Measurements from ENCODE around the gene SLC46A3. TPM values are rescaled to one million over a fixed set of nuclear protein-coding genes. Genes with fewer than 3 reads are reported as not detected.

Gene SLC46A3
- total and polyA plus RNA-seq, 10 of the 15 experiments (the other 5 are each of a cell fraction or from before 2014, with no cell fraction given), result 2.9 to 15.6 (median 9.4) TPM

DNA sequence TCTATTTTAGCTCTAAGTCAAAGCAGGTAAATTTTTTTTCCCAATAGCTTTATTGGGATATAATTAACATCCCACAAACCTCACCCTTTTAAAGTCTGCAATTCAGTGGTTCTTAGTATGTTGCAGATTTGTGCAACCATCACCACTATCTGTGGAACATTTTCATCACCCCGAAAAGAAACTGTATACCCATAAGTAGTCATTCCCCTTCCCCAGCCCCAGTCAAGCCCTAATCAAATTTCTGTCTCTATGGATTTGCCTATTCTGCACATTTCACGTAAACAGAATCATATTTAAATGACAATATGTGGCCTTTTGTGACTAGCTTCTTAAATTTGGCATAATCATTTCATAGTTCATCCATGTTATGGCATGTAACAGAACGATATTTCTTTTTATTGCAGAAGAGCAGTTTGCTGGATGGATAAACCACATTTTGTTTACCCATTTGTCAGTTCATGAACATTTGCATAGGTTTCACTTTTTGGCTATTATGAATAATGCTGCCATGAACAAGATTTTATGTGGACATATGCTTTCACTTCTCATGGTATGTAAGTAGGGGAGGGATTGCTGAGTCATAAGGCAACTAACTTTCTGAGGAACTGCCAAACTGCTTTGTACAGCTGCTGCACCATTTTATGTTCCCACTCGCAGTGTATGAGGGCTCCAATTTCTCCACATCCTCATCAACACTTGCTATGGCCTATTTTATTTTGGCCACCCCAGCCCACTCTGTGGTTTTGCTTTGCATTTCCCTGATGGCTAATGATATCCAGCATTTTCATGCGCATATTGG, 10.9 kb downstream of the SLC46A3 start (continued):
- TF ChIP-seq RB1 (IDR thresholded peaks at IDR 0.05; ENCODE audit: borderline replicate concordance), result no peak
- peak; percentile 68 for TF ChIP-seq PML (IDR thresholded peaks at IDR 0.05; ENCODE audit: low read length)
- no peak for TF ChIP-seq MEF2B (IDR thresholded peaks at IDR 0.05; ENCODE audit: partially characterized antibody, poor library complexity, severe bottlenecking)
- peak; percentile 49; the same call in 1 of the 2 replicates for TF ChIP-seq SREBF1 (IDR thresholded peaks at IDR 0.05; ENCODE audit: low read length)
- TF ChIP-seq ZNF274 (IDR thresholded peaks at IDR 0.05; ENCODE audit: insufficient read depth, insufficient read length), result no peak
- peak; percentile 87 for TF ChIP-seq FOXM1 (IDR thresholded peaks at IDR 0.05; ENCODE audit: low read depth, low read length)
- peak; percentile 86 for TF ChIP-seq MEF2A (IDR thresholded peaks at IDR 0.05; ENCODE audit: insufficient read depth, low read depth, low read length)
- no peak for TF ChIP-seq RBBP5 (conservative IDR thresholded peaks at IDR 0.05)
- peak; percentile 72; the same call in 1 of the 2 replicates for TF ChIP-seq NBN (IDR thresholded peaks at IDR 0.05)
- no peak for TF ChIP-seq POLR2AphosphoS5 (IDR thresholded peaks at IDR 0.05; ENCODE audit: low read length)
- TF ChIP-seq EP300 (IDR thresholded peaks at IDR 0.05; ENCODE audit: borderline replicate concordance in 1 of 2, control insufficient read depth in 1 of 2, low read depth in 2 of 2, low read length in 2 of 2), result peak; percentile 91 to 93
- peak; percentile 91 for TF ChIP-seq TBL1XR1 (IDR thresholded peaks at IDR 0.05; ENCODE audit: low read depth, low read length)
- no peak for TF ChIP-seq TCF7 (IDR thresholded peaks at IDR 0.05; ENCODE audit: borderline replicate concordance)
- peak; percentile 67 to 68; a peak in 3 of 4 replicates for TF ChIP-seq BHLHE40 (IDR thresholded peaks at IDR 0.05; ENCODE audit: borderline replicate concordance in 1 of 2, low read depth in 2 of 2, low read length in 1 of 2)
- peak; percentile 87 for TF ChIP-seq BCL11A (IDR thresholded peaks at IDR 0.05; ENCODE audit: low read depth, low read length)
- peak; percentile 70 for TF ChIP-seq GATAD2B (conservative IDR thresholded peaks at IDR 0.05; ENCODE audit: low read depth)
- no peak for TF ChIP-seq ELK1 (IDR thresholded peaks at IDR 0.05; ENCODE audit: low read depth, low read length)
- TF ChIP-seq NFIC (IDR thresholded peaks at IDR 0.05; ENCODE audit: low read depth, low read length), result peak; percentile 82
- no peak for TF ChIP-seq YBX1 (IDR thresholded peaks at IDR 0.05)
- TF ChIP-seq RUNX3 (IDR thresholded peaks at IDR 0.05; ENCODE audit: low read length), result peak; percentile 84
- peak; percentile 86 for TF ChIP-seq YY1 (IDR thresholded peaks at IDR 0.05; ENCODE audit: low read depth, low read length)
- peak; percentile 96 for TF ChIP-seq POU2F2 (IDR thresholded peaks at IDR 0.05; ENCODE audit: borderline replicate concordance, low read depth, low read length)
- TF ChIP-seq MXI1 (IDR thresholded peaks at IDR 0.05; ENCODE audit: low read depth, low read length), result 0 out of 2 replicates have a peak, but pooled peaks have one; percentile 59
- no peak for TF ChIP-seq SREBF2 (IDR thresholded peaks at IDR 0.05; ENCODE audit: low read length)
- peak; percentile 92 for TF ChIP-seq SPI1 (IDR thresholded peaks at IDR 0.05; ENCODE audit: borderline replicate concordance, insufficient read depth, low read depth, low read length)
- peak; percentile 63; the same call in 1 of the 2 replicates for TF ChIP-seq ZNF24 (IDR thresholded peaks at IDR 0.05)
- peak; percentile 86; the same call in 1 of the 2 replicates for TF ChIP-seq TCF3 (IDR thresholded peaks at IDR 0.05; ENCODE audit: borderline replicate concordance, insufficient read depth, low read depth, low read length)
- TF ChIP-seq ZNF207 (IDR thresholded peaks at IDR 0.05; ENCODE audit: borderline replicate concordance), result peak; percentile 61; the same call in 1 of the 2 replicates
- TF ChIP-seq STAT1 (conservative IDR thresholded peaks at IDR 0.05), result no peak
- TF ChIP-seq SMC3 (IDR thresholded peaks at IDR 0.05; ENCODE audit: borderline replicate concordance, low read length), result peak; percentile 11; the same call in 1 of the 2 replicates

Data from GM12878 (cell line).